ENCODE measurements around the gene EXOSC10.

DNA sequence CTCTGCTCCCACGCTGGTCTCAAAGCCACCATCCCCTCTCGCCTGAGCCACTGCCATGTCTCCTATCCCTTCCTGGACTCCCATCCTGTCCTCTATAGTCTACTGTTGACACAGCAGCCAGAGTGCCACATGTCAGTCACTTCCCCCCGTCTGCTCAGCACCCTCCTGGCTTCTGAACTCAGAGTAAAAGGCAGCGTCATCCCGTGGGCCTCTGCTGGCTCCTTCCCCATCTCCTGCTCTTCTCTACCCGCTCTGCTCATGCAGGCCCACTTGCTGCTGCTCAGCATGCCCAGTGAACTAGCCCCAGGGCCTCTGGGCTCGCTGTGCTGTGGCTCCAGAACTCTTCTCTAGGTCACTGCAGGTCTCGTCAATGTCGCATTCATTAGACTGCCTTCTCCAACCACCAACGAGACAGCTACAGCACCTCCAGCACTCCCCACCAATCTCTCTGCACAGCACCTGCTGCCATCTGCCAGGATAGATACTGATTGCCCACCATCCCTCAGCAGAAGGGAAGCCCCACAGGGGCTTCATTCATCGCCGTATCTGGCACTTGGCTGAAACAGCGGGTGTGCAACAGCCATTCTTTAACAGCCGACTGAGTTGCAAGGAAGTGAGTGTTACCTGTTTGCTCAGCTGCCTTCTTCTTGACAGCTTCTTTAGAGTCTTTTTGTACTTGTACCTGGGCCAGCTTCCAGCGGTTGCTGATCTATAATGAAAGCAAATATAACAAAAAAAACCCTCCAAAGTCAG, 28.0 kb downstream of the EXOSC10 start:
- TF ChIP-seq, protein P1, sequence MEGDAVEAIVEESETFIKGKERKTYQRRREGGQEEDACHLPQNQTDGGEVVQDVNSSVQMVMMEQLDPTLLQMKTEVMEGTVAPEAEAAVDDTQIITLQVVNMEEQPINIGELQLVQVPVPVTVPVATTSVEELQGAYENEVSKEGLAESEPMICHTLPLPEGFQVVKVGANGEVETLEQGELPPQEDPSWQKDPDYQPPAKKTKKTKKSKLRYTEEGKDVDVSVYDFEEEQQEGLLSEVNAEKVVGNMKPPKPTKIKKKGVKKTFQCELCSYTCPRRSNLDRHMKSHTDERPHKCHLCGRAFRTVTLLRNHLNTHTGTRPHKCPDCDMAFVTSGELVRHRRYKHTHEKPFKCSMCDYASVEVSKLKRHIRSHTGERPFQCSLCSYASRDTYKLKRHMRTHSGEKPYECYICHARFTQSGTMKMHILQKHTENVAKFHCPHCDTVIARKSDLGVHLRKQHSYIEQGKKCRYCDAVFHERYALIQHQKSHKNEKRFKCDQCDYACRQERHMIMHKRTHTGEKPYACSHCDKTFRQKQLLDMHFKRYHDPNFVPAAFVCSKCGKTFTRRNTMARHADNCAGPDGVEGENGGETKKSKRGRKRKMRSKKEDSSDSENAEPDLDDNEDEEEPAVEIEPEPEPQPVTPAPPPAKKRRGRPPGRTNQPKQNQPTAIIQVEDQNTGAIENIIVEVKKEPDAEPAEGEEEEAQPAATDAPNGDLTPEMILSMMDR (IDR thresholded peaks at IDR 0.05): no peak
- TF ChIP-seq POLR2A (IDR thresholded peaks at IDR 0.05): no peak

All from adrenal gland (tissue), 5 donors.